LoVo (cell line): ENCODE measurements around the gene NAPG.
"Not testable (repeated sequence)": the region's sequence is repeated elsewhere in the genome, so short reads cannot be mapped to it uniquely, and the experiment has no call there.

Source experiments
- DNase-seq: peaks from one replicate; pipeline ENCODE4 v3.0.0-alpha.2; 2016; ENCODE audit warnings: low spot score

Gene NAPG

GRCh38 chr18:10546557-10547300, 20.9 kb downstream of the NAPG start:
- DNase-seq: no peak

- DNase-seq: no peak
Observed at GRCh38 chr18:10552226-10552625, 26.4 kb downstream of the NAPG start.

GRCh38 chr18:10556251-10556650, 30.4 kb downstream of the NAPG start:
- not testable (repeated sequence) for DNase-seq

- no peak for DNase-seq
Observed at GRCh38 chr18:10557085-10557677, 31.4 kb downstream of the NAPG start.

GRCh38 chr18:10558243-10558966, 32.6 kb downstream of the NAPG start:
- no peak for DNase-seq

GRCh38 chr18:10558967-10559298, 33.1 kb downstream of the NAPG start:
- no peak for DNase-seq

- DNase-seq: no peak
Observed at GRCh38 chr18:10559553-10560451, 34.0 kb downstream of the NAPG start.

GRCh38 chr18:10560452-10561045, 34.7 kb downstream of the NAPG start:
- peak; percentile 51 for DNase-seq

GRCh38 chr18:10562773-10563160, 36.9 kb downstream of the NAPG start:
- DNase-seq: no peak

GRCh38 chr18:10563886-10564285, 38.1 kb downstream of the NAPG start:
- no peak for DNase-seq

GRCh38 chr18:10564975-10565773, 39.3 kb downstream of the NAPG start:
- no peak for DNase-seq

GRCh38 chr18:10565835-10566234, 40.0 kb downstream of the NAPG start:
- no peak for DNase-seq

- no peak for DNase-seq
Observed at GRCh38 chr18:10566390-10566789, 40.6 kb downstream of the NAPG start.

- DNase-seq: not testable (repeated sequence)
Observed at GRCh38 chr18:10569941-10570340, 44.1 kb downstream of the NAPG start.

GRCh38 chr18:10570622-10571021, 44.8 kb downstream of the NAPG start:
- no peak for DNase-seq

- no peak for DNase-seq
Observed at GRCh38 chr18:10571537-10571936, 45.7 kb downstream of the NAPG start.

GRCh38 chr18:10573261-10573660, 47.4 kb downstream of the NAPG start:
- not testable (repeated sequence) for DNase-seq

- not testable (repeated sequence) for DNase-seq
Observed at GRCh38 chr18:10574412-10574811, 48.6 kb downstream of the NAPG start.

GRCh38 chr18:10577842-10578572, 52.2 kb downstream of the NAPG start:
- DNase-seq: not testable (repeated sequence)

GRCh38 chr18:10578573-10578899, 52.7 kb downstream of the NAPG start:
- DNase-seq: not testable (repeated sequence)
